GM12878 (cell line): ENCODE measurements around the gene EHF. TPM values are rescaled to one million over a fixed set of nuclear protein-coding genes. Genes with fewer than 3 reads are reported as not detected.

Source experiments
- ATAC-seq: fragments of 200-7000 bp; cut with Tn5 transposase; 3 replicates; pipeline ENCODE4 v1.9.1; 2020; ENCODE audit warnings: mild to moderate bottlenecking, moderate library complexity
- BruUV-seq: library from RNA; stranded (reverse); fragments of 400-500 nt; replicated peaks from 2 replicates; lab custom pipeline; 2021; lab: Mats Ljungman, UMichigan
- CTCF ChIA-PET: fragments of 300-600 bp; sonication (Branson Sonifier 250); formaldehyde crosslinking; extraction: SDS; loops from one replicate; lab custom pipeline; 2021; ENCODE audit warnings: inconsistent platforms; lab: Yijun Ruan, JAX
- POLR2A ChIA-PET: fragments of 350-600 bp; formaldehyde crosslinking; extraction: SDS; loops from one replicate; lab custom pipeline; 2021; ENCODE audit warnings: inconsistent platforms; lab: Charles Lee
- RAD21 ChIA-PET: fragments of 300-600 bp; sonication (Branson Sonifier 250); formaldehyde crosslinking; loops from one replicate; lab custom pipeline; 2023; ENCODE audit warnings: antibody characterized with exemption; ENCODE audit not compliant: unreplicated experiment; lab: Charles Lee
- SMC1A ChIA-PET: fragments of 300-600 bp; sonication (Branson Sonifier 250); formaldehyde crosslinking; loops from one replicate; lab custom pipeline; 2023; ENCODE audit not compliant: unreplicated experiment, uncharacterized antibody; lab: Charles Lee
- DNase-seq: peaks from one replicate; pipeline ENCODE4 v3.0.0-alpha.2; 2011; ENCODE audit warnings: low read depth, low spot score
- FAIRE-seq: peaks from 3 replicates; lab custom pipeline; 2011; peaks lifted over from hg19 to GRCh38; lab: Jason Lieb, UNC
- H2AFZ ChIP-seq: 2 replicates; pipeline ENCODE4 v1.6.0; 2011; ENCODE audit warnings: low read depth, low read length, control low read depth; ENCODE audit not compliant: control insufficient read depth
- H3K27ac ChIP-seq: 2 replicates; pipeline ENCODE4 v1.5.1; 2011; ENCODE audit warnings: control low read depth; ENCODE audit not compliant: control insufficient read depth, insufficient read depth
- H3K27me3 ChIP-seq, 2 experiments: replicated peaks in 1 of 2; 2 replicates each; pipeline versions ENCODE4 v1.6.0 to v1.6.1; 2011; ENCODE audit warnings: low read length in 1 of 2; ENCODE audit not compliant: control insufficient read depth in 2 of 2, insufficient read depth in 2 of 2
- H3K36me3 ChIP-seq, 2 experiments: 2 replicates each; pipeline ENCODE4 v1.5.1; 2011; ENCODE audit warnings: low read length in 1 of 2; ENCODE audit not compliant: control insufficient read depth in 2 of 2, insufficient read depth in 2 of 2
- H3K4me1 ChIP-seq: 2 replicates; pipeline ENCODE4 v1.6.1; 2011; ENCODE audit warnings: mild to moderate bottlenecking, low read length, moderate library complexity, mixed read lengths; ENCODE audit not compliant: control insufficient read depth, insufficient read depth
- H3K4me2 ChIP-seq: 2 replicates; pipeline ENCODE4 v1.6.0; 2011; ENCODE audit warnings: control low read depth; ENCODE audit not compliant: control insufficient read depth, insufficient read depth
- H3K4me3 ChIP-seq: fragments of 200-600 bp; sonication (generic); 2 replicates; pipeline ENCODE4 v1.5.1; 2016
- H3K79me2 ChIP-seq: 2 replicates; pipeline ENCODE4 v1.6.0; 2011; ENCODE audit warnings: low read length; ENCODE audit not compliant: control insufficient read depth, insufficient read depth
- H3K9ac ChIP-seq: 2 replicates; pipeline ENCODE4 v1.8.0; 2011; ENCODE audit warnings: low read length, control low read depth, mixed read lengths; ENCODE audit not compliant: control insufficient read depth, insufficient read depth
- H3K9me3 ChIP-seq: replicated peaks from 3 replicates; pipeline ENCODE4 v1.5.1; 2011; ENCODE audit warnings: mild to moderate bottlenecking, low read length; ENCODE audit not compliant: control insufficient read depth, insufficient read depth
- H4K20me1 ChIP-seq: 2 replicates; pipeline ENCODE4 v1.6.0; 2011; ENCODE audit not compliant: control insufficient read depth, insufficient read depth
- BCL11A ChIP-seq: IDR thresholded peaks from 2 replicates; pipeline ENCODE4 v1.6.1; 2011; ENCODE audit warnings: low read depth, low read length
- GABPA ChIP-seq: IDR thresholded peaks from 2 replicates; pipeline ENCODE4 v1.6.1; 2014; ENCODE audit warnings: antibody characterized with exemption, low read depth, mild to moderate bottlenecking, inconsistent platforms
- IRF3 ChIP-seq: fragments of 450-650 bp; IDR thresholded peaks from 2 replicates; pipeline ENCODE4 v1.6.1; 2014; ENCODE audit warnings: mild to moderate bottlenecking
- IRF4 ChIP-seq: IDR thresholded peaks from 2 replicates; pipeline ENCODE4 v1.6.1; 2011; ENCODE audit warnings: low read depth, low read length
- KAT2A ChIP-seq: conservative IDR thresholded peaks from 2 replicates; pipeline ENCODE4 v1.6.1; 2011; ENCODE audit warnings: low read depth, low read length; ENCODE audit not compliant: control insufficient read depth
- MEF2B ChIP-seq: fragments of 450-650 bp; IDR thresholded peaks from 2 replicates; pipeline ENCODE4 v1.6.1; 2018; ENCODE audit warnings: mild to moderate bottlenecking, moderate library complexity; ENCODE audit not compliant: partially characterized antibody, poor library complexity, severe bottlenecking
- MTA3 ChIP-seq: IDR thresholded peaks from 2 replicates; pipeline ENCODE4 v1.6.1; 2012; ENCODE audit warnings: low read length, inconsistent platforms, borderline replicate concordance
- MYC ChIP-seq: IDR thresholded peaks from 2 replicates; pipeline ENCODE4 v1.6.1; 2011; ENCODE audit warnings: mild to moderate bottlenecking, low read length, moderate library complexity, inconsistent platforms; ENCODE audit not compliant: insufficient read depth, insufficient replicate concordance, insufficient read length, severe bottlenecking
- NFXL1 ChIP-seq: fragments of 450-650 bp; IDR thresholded peaks from 2 replicates; pipeline ENCODE4 v1.6.1; 2017; ENCODE audit warnings: antibody characterized with exemption, mild to moderate bottlenecking, borderline replicate concordance
- NR2F1 ChIP-seq: fragments of 450-650 bp; conservative IDR thresholded peaks from 2 replicates; pipeline ENCODE4 v1.6.1; 2017; ENCODE audit warnings: mild to moderate bottlenecking
- RBBP5 ChIP-seq: fragments of 200-600 bp; sonication (generic); conservative IDR thresholded peaks from 2 replicates; pipeline ENCODE4 v1.6.1; 2016
- SMARCA5 ChIP-seq: fragments of 450-650 bp; IDR thresholded peaks from 2 replicates; pipeline ENCODE4 v1.6.1; 2017; ENCODE audit warnings: mild to moderate bottlenecking
- SPI1 ChIP-seq: IDR thresholded peaks from 2 replicates; pipeline ENCODE4 v1.6.1; 2011; ENCODE audit warnings: low read depth, mild to moderate bottlenecking, low read length, moderate library complexity, borderline replicate concordance; ENCODE audit not compliant: insufficient read depth
- STAT1 ChIP-seq: fragments of 450-650 bp; conservative IDR thresholded peaks from 2 replicates; pipeline ENCODE4 v1.6.1; 2014; ENCODE audit warnings: antibody characterized with exemption, mild to moderate bottlenecking
- TAF1 ChIP-seq: IDR thresholded peaks from 2 replicates; pipeline ENCODE4 v1.6.1; 2011; ENCODE audit warnings: mild to moderate bottlenecking, low read depth, low read length, borderline replicate concordance
- ZNF592 ChIP-seq: fragments of 450-650 bp; IDR thresholded peaks from 2 replicates; pipeline ENCODE4 v1.6.1; 2017; ENCODE audit warnings: mild to moderate bottlenecking, moderate library complexity
- WGBS: methylation state at CpG from one replicate; pipeline ENCODE4 v1.1.6; 2016; ENCODE audit warnings: low lambda C conversion rate; ENCODE audit not compliant: insufficient replicate concordance, insufficient coverage; ENCODE audit errors: missing lambda C conversion rate; 5-methylcytosine and 5-hydroxymethylcytosine counted together
- in situ Hi-C: fragments of 300-500 bp; cut with MboI; formaldehyde crosslinking; loops from 9 replicates; pipeline ENCODE4 v1.14.3; 2018; ENCODE audit warnings: mixed read lengths
- intact Hi-C: fragments of 100-400 bp; cut with micrococcal nuclease; formaldehyde crosslinking; loops from one replicate; pipeline ENCODE4 v1.14.2; 2022; ENCODE audit not compliant: unreplicated experiment
- polyA plus RNA-seq, 11 experiments: library from polyadenylated mRNA; depleted of rRNA in 4 of 11; unstranded in 6 of 11; stranded (reverse) in 5 of 11; fragments of >200 nt; fragmentation: Nextera tagmentation in 4 of 11; fragmentation: Illumina TruSeq in 1 of 11; extraction: Ambion mirVana in 4 of 11; extraction: Trizol in 1 of 11; gene quantifications; 1 replicate in 1 of 11; 2 replicates in 10 of 11; pipeline versions ENCODE4 v1.2.1 to v1.2.3, GENCODE V29; 2011 to 2016; ENCODE audit warnings: inconsistent platforms in 2 of 11, missing spikeins in 2 of 11, low read depth in 1 of 11
- total RNA-seq, 4 experiments: library from RNA; depleted of rRNA in 3 of 4; stranded (reverse); fragments of >200 nt in 3 of 4; fragmentation: Illumina TruSeq in 1 of 4; extraction: Trizol in 1 of 4; gene quantifications; 2 replicates each; pipeline versions ENCODE4 v1.2.1 to v1.2.3, GENCODE V29; 2013 to 2021
- TF ChIP-seq, protein P1 (sequence below): fragments of 450-650 bp; IDR thresholded peaks from 2 replicates; pipeline ENCODE4 v1.6.1; 2017; ENCODE audit warnings: low read depth, mild to moderate bottlenecking, moderate library complexity

The EHF gene
- total and polyA plus RNA-seq, 10 of the 15 experiments (the other 5 are each of a cell fraction or from before 2014, with no cell fraction given), result 0.04 to 0.33 (median 0.06) TPM; not detected in 6

DNA sequence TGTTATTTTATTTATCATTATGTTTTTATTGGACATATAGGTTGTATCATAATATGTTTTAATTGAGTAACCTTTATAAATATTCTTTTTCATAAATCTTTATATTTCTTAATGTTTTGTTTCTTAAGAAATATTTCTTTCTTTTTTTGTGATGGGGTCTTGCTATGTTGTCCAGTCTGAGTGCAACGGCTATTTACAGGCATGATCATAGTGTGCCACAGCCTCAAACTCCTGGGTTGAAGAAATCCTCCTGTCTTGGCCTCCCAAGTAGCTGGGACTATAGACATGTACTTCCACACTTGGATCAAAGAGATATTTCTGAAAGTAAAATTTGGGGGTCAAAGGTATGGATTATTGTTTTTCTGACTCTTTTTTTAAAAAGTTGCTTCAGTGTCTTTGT lies 53.1 kb downstream of the EHF start:
- Histone ChIP-seq H3K4me2 (no peak overlapping the region), H3K4me1 (no peaks in the 10 kb centered on the region), H3K79me2 (no peaks in the 10 kb centered on the region), H3K9me3 (no peaks in the 10 kb centered on the region), H3K9ac (no peak overlapping the region), H4K20me1 (no peaks in the 10 kb centered on the region), H2AFZ (no peak overlapping the region), H3K4me3 (no peak overlapping the region), H3K27ac (no peak overlapping the region), H3K36me3 (no peaks in the 10 kb centered on the region), H3K27me3 (no peaks in the 10 kb centered on the region)
- ATAC-seq, result no peak
- TF ChIP-seq MTA3, result no peak
- no peak for TF ChIP-seq ZNF592
- TF ChIP-seq MEF2B, result no peak
- no peak for TF ChIP-seq KAT2A
- TF ChIP-seq SMARCA5, result no peak
- no peak for TF ChIP-seq MYC
- no peak for TF ChIP-seq IRF4
- TF ChIP-seq GABPA, result no peak
- TF ChIP-seq SPI1, result no peak
- TF ChIP-seq BCL11A, result no peak
- no peak for TF ChIP-seq STAT1
- TF ChIP-seq TAF1, result no peak
- TF ChIP-seq, protein P1, sequence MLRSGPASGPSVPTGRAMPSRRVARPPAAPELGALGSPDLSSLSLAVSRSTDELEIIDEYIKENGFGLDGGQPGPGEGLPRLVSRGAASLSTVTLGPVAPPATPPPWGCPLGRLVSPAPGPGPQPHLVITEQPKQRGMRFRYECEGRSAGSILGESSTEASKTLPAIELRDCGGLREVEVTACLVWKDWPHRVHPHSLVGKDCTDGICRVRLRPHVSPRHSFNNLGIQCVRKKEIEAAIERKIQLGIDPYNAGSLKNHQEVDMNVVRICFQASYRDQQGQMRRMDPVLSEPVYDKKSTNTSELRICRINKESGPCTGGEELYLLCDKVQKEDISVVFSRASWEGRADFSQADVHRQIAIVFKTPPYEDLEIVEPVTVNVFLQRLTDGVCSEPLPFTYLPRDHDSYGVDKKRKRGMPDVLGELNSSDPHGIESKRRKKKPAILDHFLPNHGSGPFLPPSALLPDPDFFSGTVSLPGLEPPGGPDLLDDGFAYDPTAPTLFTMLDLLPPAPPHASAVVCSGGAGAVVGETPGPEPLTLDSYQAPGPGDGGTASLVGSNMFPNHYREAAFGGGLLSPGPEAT, result no peak
- no peak for TF ChIP-seq NR2F1
- TF ChIP-seq IRF3, result no peak
- TF ChIP-seq NFXL1, result no peak
- TF ChIP-seq RBBP5, result no peak
- intact Hi-C loops (no loop called here), in situ Hi-C loops (no loop called here)
- DNase-seq, result no peak
- no TSS peak for BruUV-seq
- SMC1A ChIA-PET, result no interaction called here
- POLR2A ChIA-PET, result no interaction called here
- CTCF ChIA-PET, result no interaction called here
- RAD21 ChIA-PET, result no interaction called here
- 0% methylated on average over 1 of the region's 1 CpG for WGBS
- FAIRE-seq, result no peak
